ENCODE results near the gene ITIH5. TPM values are rescaled to one million over a fixed set of nuclear protein-coding genes. Genes with fewer than 3 reads are reported as not detected.

The ITIH5 gene
- total and polyA plus RNA-seq, 2 experiments from 2014 or later = 22.3 to 22.8 TPM

DNA sequence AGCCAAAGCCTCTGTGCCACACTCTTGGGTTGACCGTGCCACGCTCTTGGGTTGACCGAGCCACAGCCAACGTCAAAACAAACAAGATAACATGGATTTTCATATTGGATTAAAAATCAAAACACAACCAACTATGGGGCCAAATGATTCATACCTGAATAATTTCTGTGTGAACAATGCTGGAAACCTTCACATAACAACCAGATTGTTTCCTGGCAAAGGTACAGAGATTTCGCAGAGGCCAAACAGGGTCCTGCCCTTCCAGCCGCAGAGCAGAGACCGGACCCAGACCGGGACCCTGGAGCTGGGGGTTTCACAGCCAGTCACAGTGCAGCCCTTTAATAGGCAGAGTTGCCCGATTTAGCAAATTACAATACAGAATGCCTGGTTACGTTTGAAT, 40.5 kb downstream of the ITIH5 start:
- Histone ChIP-seq H2AFZ (no peak overlapping the region), H3K9me2 (replicated peaks; ENCODE audit: insufficient read depth) (no peaks in the 10 kb centered on the region), H3K27ac (no peak overlapping the region), H3K4me2 (no peak overlapping the region), H3K9me3 (ENCODE audit: low read depth) (no peaks in the 10 kb centered on the region), H3K36me3 (replicated peaks; ENCODE audit: insufficient read depth, low read depth) (no peaks in the 10 kb centered on the region), H3K4me1 (ENCODE audit: insufficient read depth) (no peaks in the 10 kb centered on the region), H3K79me2 (no peaks in the 10 kb centered on the region), H3K4me3 (no peak overlapping the region), H4K20me1 (ENCODE audit: insufficient read depth, poor library complexity, severe bottlenecking) (no peaks in the 10 kb centered on the region), H3K27me3 (no peaks in the 10 kb centered on the region)
- DNase-seq (ENCODE audit: low spot score) = no peak
- WGBS (ENCODE audit: low lambda C conversion rate, missing lambda C conversion rate) = 88% methylated on average over 10 of the region's 10 CpGs
- TF ChIP-seq, protein P1, sequence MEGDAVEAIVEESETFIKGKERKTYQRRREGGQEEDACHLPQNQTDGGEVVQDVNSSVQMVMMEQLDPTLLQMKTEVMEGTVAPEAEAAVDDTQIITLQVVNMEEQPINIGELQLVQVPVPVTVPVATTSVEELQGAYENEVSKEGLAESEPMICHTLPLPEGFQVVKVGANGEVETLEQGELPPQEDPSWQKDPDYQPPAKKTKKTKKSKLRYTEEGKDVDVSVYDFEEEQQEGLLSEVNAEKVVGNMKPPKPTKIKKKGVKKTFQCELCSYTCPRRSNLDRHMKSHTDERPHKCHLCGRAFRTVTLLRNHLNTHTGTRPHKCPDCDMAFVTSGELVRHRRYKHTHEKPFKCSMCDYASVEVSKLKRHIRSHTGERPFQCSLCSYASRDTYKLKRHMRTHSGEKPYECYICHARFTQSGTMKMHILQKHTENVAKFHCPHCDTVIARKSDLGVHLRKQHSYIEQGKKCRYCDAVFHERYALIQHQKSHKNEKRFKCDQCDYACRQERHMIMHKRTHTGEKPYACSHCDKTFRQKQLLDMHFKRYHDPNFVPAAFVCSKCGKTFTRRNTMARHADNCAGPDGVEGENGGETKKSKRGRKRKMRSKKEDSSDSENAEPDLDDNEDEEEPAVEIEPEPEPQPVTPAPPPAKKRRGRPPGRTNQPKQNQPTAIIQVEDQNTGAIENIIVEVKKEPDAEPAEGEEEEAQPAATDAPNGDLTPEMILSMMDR (IDR thresholded peaks at IDR 0.05; ENCODE audit: poor library complexity) = no peak
- TF ChIP-seq EZH2phosphoT487 (IDR thresholded peaks at IDR 0.05; ENCODE audit: low read depth, severe bottlenecking, unreplicated experiment) (no peak), EZH2 (IDR thresholded peaks at IDR 0.05; ENCODE audit: borderline replicate concordance) (no peak)

DNA sequence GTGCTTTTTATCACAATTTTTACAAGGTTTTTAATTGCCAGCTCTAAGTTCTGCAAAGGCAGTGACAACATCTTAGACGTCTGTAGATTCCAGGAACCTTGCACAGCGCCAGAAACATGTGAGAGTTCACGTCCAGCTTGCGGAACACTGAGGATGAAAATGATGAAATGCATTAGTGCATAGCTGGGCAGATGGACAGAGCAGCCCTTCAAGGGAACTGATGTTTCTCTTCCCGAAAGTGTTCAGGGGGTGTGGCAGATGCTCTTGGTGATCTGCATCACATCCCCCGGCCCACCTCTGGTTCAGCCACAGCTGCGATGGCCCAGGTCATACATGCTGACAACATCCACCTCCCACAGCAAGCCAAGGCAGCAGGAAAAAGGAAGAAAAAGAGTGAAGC, 40.9 kb downstream of the ITIH5 start:
- H3K9me3 ChIP-seq (ENCODE audit: low read depth) = no peaks in the 10 kb centered on the region
- no peak overlapping the region for H3K27ac ChIP-seq
- H3K79me2 ChIP-seq = no peaks in the 10 kb centered on the region
- H3K4me1 ChIP-seq (ENCODE audit: insufficient read depth) = no peaks in the 10 kb centered on the region
- H3K36me3 ChIP-seq (replicated peaks; ENCODE audit: insufficient read depth, low read depth) = no peaks in the 10 kb centered on the region
- 83% methylated on average over 7 of the region's 7 CpGs for WGBS (ENCODE audit: low lambda C conversion rate, missing lambda C conversion rate)
- no peak overlapping the region for H3K4me3 ChIP-seq
- H2AFZ ChIP-seq = no peak overlapping the region
- TF ChIP-seq EZH2 (IDR thresholded peaks at IDR 0.05; ENCODE audit: borderline replicate concordance) = no peak
- TF ChIP-seq EZH2phosphoT487 (IDR thresholded peaks at IDR 0.05; ENCODE audit: low read depth, severe bottlenecking, unreplicated experiment) = no peak
- TF ChIP-seq, protein P1 (IDR thresholded peaks at IDR 0.05; ENCODE audit: poor library complexity) = no peak
- no peaks in the 10 kb centered on the region for H3K27me3 ChIP-seq
- no peaks in the 10 kb centered on the region for H3K9me2 ChIP-seq (replicated peaks; ENCODE audit: insufficient read depth)
- H3K4me2 ChIP-seq = no peak overlapping the region
- DNase-seq (ENCODE audit: low spot score) = no peak
- H4K20me1 ChIP-seq (ENCODE audit: insufficient read depth, poor library complexity, severe bottlenecking) = no peaks in the 10 kb centered on the region

DNA sequence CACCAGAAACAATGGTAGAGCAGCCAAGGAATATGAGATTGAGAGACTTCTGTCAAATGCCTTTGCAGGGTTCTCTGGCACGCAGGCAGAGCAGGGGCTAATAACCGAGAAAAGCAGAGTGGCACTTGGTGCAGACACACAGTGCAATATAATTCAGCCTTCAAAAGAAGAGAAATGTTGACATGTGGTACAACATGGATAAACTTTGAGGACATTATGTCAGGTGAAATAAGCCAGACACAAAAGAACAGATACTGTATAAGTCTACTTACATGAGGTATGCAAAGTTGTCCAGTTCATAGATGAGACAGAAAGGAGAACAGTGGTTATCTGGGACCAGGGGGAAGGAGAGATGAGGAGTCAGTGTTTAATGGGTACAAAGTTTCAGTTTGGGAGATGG, 41.8 kb downstream of the ITIH5 start:
- no peaks in the 10 kb centered on the region for H3K9me2 ChIP-seq (replicated peaks; ENCODE audit: insufficient read depth)
- no peak for DNase-seq (ENCODE audit: low spot score)
- H3K9me3 ChIP-seq (ENCODE audit: low read depth) = no peaks in the 10 kb centered on the region
- H3K79me2 ChIP-seq = no peaks in the 10 kb centered on the region
- H3K36me3 ChIP-seq (replicated peaks; ENCODE audit: insufficient read depth, low read depth) = no peaks in the 10 kb centered on the region
- no peaks in the 10 kb centered on the region for H3K27me3 ChIP-seq
- 92% methylated on average over 2 of the region's 2 CpGs for WGBS (ENCODE audit: low lambda C conversion rate, missing lambda C conversion rate)
- no peak overlapping the region for H2AFZ ChIP-seq
- H4K20me1 ChIP-seq (ENCODE audit: insufficient read depth, poor library complexity, severe bottlenecking) = no peaks in the 10 kb centered on the region
- no peak overlapping the region for H3K4me2 ChIP-seq
- H3K4me3 ChIP-seq = no peak overlapping the region
- H3K27ac ChIP-seq = no peak overlapping the region
- TF ChIP-seq, protein P1 (IDR thresholded peaks at IDR 0.05; ENCODE audit: poor library complexity) = no peak
- TF ChIP-seq EZH2phosphoT487 (IDR thresholded peaks at IDR 0.05; ENCODE audit: low read depth, severe bottlenecking, unreplicated experiment) (no peak), EZH2 (IDR thresholded peaks at IDR 0.05; ENCODE audit: borderline replicate concordance) (no peak)
- H3K4me1 ChIP-seq (ENCODE audit: insufficient read depth) = no peaks in the 10 kb centered on the region

DNA sequence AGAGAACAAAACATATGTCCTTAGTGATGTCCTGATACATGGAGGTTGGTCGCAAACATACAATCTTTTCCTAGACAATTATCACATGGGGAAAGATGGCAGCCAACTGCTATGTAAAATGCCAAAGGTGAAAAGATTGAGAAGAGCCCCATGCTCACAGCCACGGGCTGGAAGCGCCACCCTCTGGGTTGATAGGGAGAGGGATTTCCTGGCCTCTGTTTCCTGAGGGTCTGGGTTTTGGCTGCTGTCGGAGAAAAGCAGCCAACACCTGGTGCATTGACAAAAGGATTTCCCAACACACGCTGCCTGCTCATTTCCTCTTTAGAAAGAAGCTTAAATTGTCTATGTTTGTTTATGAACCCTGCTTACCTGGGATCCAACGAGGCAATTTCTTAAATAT, 43.8 kb downstream of the ITIH5 start:
- Histone ChIP-seq H3K9me3 (ENCODE audit: low read depth) (no peaks in the 10 kb centered on the region), H2AFZ (no peak overlapping the region), H3K79me2 (no peaks in the 10 kb centered on the region), H3K4me1 (ENCODE audit: insufficient read depth) (no peaks in the 10 kb centered on the region), H3K4me3 (no peak overlapping the region), H3K4me2 (no peak overlapping the region), H4K20me1 (ENCODE audit: insufficient read depth, poor library complexity, severe bottlenecking) (no peaks in the 10 kb centered on the region), H3K9me2 (replicated peaks; ENCODE audit: insufficient read depth) (no peaks in the 10 kb centered on the region), H3K27me3 (no peaks in the 10 kb centered on the region), H3K27ac (no peak overlapping the region), H3K36me3 (replicated peaks; ENCODE audit: insufficient read depth, low read depth) (no peaks in the 10 kb centered on the region)
- TF ChIP-seq EZH2phosphoT487 (IDR thresholded peaks at IDR 0.05; ENCODE audit: low read depth, severe bottlenecking, unreplicated experiment) = no peak
- TF ChIP-seq EZH2 (IDR thresholded peaks at IDR 0.05; ENCODE audit: borderline replicate concordance) = no peak
- TF ChIP-seq, protein P1 (IDR thresholded peaks at IDR 0.05; ENCODE audit: poor library complexity) = peak; percentile 34
- DNase-seq (ENCODE audit: low spot score) = peak; percentile 19
- 36% methylated on average over 6 of the region's 6 CpGs for WGBS (ENCODE audit: low lambda C conversion rate, missing lambda C conversion rate)
